ENCODE measurements around the gene SULT1A3.
"Not testable (repeated sequence)": the region's sequence is repeated elsewhere in the genome, so short reads cannot be mapped to it uniquely, and the experiment has no call there.

The SULT1A3 gene

GRCh38 chr16:30194172-30194925 is 4.7 kb upstream of the SULT1A3 start:
- H3K4me3 ChIP-seq (ENCODE audit: low read depth, low read length): peak overlapping the region; percentile 51
- DNase-seq (ENCODE audit: low read depth): not testable (repeated sequence)

DNA sequence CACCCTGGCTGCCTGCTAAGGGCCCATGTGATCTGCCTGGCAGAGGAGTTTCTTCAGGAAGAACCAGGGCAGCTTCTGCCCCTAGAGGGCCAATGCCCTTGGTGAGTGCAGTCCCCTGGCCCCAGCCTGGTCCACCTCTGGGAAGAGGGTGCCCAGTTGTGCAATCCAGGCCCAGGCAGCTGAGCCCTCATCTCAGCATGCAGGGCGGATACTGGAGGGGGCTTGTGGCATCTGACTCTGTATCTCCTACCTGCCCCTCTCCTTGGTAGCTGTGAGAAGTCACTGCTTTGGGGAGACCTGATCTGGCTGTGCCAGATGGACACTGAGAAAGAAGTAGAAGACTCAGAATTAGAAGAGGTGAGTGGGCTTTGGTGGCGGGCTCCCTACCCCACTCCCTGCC is 2.1 kb upstream of the SULT1A3 start:
- DNase-seq (ENCODE audit: low read depth); H3K4me3 ChIP-seq (ENCODE audit: low read depth, low read length): not testable (repeated sequence)

- not testable (repeated sequence) for DNase-seq (ENCODE audit: low read depth); H3K4me3 ChIP-seq (ENCODE audit: low read depth, low read length)
Observed at GRCh38 chr16:30199608-30200343, 721 bp downstream of the SULT1A3 start.

DNA sequence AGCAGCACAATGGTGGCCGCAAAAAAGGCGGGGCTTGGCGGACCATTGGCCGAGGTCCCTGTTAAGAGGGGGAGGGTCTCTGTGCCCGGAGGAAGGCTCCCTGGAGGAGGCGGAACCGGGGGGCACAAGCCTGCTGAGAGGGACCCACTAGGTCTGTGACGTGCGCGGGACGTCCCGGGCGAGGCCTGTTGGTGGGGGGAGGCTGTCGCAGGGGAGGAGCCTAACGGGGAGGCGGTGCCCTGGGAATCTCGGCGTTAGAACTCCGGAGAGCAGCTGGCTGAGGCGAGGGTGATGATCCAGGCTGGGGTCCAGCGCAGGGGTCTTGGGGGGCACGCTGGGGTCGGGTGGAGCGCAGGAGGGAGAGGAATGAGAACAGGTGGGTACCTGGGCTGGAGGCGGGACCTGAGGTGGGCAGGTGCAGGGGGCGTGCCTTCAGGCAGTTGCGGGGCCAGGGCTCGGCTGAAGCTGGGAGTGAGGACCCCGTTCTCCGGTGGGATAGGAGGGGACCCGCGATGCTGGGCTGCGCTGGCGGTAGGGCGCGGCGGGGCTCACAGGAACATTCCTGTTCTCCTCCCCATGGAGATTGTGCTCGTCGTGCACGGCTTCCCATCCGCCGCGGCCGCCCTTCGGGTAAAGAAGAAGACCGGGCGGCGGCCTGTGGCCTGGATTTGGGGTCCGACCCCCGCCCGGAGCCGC is 6.6 kb downstream of the SULT1A3 start:
- not testable (repeated sequence) for H3K4me3 ChIP-seq (ENCODE audit: low read depth, low read length); DNase-seq (ENCODE audit: low read depth)

GRCh38 chr16:30206252-30206651 is 7.2 kb downstream of the SULT1A3 start:
- not testable (repeated sequence) for H3K4me3 ChIP-seq (ENCODE audit: low read depth, low read length); DNase-seq (ENCODE audit: low read depth)

GRCh38 chr16:30207063-30207704 is 8.1 kb downstream of the SULT1A3 start:
- not testable (repeated sequence) for H3K4me3 ChIP-seq (ENCODE audit: low read depth, low read length); DNase-seq (ENCODE audit: low read depth)

DNA sequence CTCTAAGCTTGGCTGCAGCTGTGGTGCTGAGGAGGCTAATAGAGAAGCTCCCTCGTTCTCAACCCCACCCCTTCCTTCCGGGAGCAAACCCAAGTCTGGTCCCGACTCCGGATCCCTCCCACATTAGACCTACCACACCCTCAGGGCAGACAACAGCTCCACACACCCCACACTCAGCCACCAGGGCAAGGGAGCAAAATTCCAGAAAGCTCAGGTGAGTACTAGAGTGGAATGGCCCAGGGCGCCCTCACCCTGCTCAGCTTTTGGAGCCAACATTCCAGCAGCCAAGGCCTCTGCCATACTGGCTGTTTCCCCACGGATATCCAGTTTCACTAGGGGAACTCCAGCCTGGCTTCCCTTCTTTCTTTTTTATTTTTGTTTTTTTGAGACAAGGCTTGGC is 10.0 kb downstream of the SULT1A3 start:
- DNase-seq (ENCODE audit: low read depth); H3K4me3 ChIP-seq (ENCODE audit: low read depth, low read length): not testable (repeated sequence)

- DNase-seq (ENCODE audit: low read depth): not testable (repeated sequence)
Observed at GRCh38 chr16:30211414-30211813, 12.4 kb downstream of the SULT1A3 start.

DNA sequence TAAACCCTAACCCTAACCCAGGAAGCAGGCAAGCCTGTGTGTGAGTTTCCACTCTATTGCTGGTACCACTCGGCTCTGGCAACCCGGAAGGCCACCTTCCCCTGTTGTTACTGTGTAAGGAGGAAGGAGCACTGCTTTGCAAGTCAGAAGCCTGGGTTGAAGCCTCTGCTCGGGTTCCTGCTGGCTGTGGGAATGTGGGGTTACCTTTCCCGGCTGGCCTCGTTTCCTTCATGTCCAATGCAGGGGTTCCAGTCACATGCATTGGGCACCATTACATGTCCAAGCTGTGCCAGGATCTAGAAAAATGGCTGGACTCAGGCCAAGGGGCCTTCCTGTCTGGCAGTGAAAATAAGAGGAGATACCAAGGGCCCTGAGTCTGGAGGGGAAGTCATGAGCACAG is 18.0 kb downstream of the SULT1A3 start:
- not testable (repeated sequence) for DNase-seq (ENCODE audit: low read depth); H3K4me3 ChIP-seq (ENCODE audit: low read depth, low read length)

More at GRCh38 chr16:30211414-30211813, 12.4 kb downstream of the SULT1A3 start:
- not testable (repeated sequence) for H3K4me3 ChIP-seq (ENCODE audit: low read depth, low read length)

- not testable (repeated sequence) for H3K4me3 ChIP-seq (ENCODE audit: low read depth, low read length)
Observed at GRCh38 chr16:30248379-30248778, 49.3 kb downstream of the SULT1A3 start, which contains the start of gene NPIPB13. TSS of gene NPIPB13 (minus strand) at chr16:30248479. CDS start at chr16:30245573, 2,906 bp downstream.

More at GRCh38 chr16:30248379-30248778, 49.3 kb downstream of the SULT1A3 start, which contains the start of gene NPIPB13:
- not testable (repeated sequence) for DNase-seq (ENCODE audit: low read depth)
